Skeletal muscle cell (primary cell): Measurements from ENCODE around the gene GOT1.

ENCODE experiments used
- DNase-seq: peaks from one replicate; pipeline ENCODE4 v3.0.0-alpha.2; 2010; ENCODE audit warnings: low read depth
- H3K4me3 ChIP-seq: 2 replicates; pipeline ENCODE4 v1.5.1; 2011; ENCODE audit warnings: low read depth, mild to moderate bottlenecking, control low read depth, low read length, moderate library complexity

GOT1 gene

GRCh38 chr10:99406149-99406548, 24.3 kb downstream of the GOT1 start:
- H3K4me3 ChIP-seq: no peak overlapping the region
- no peak for DNase-seq

- no peak overlapping the region for H3K4me3 ChIP-seq
- DNase-seq: no peak
Measured at GRCh38 chr10:99403674-99404073, 26.8 kb downstream of the GOT1 start.

GRCh38 chr10:99399664-99400063, 30.8 kb downstream of the GOT1 start:
- H3K4me3 ChIP-seq: no peak overlapping the region
- no peak for DNase-seq

- peak; percentile 49 for DNase-seq
- no peak overlapping the region for H3K4me3 ChIP-seq
Measured at GRCh38 chr10:99396471-99396870, 34.0 kb downstream of the GOT1 start.

- H3K4me3 ChIP-seq: no peak overlapping the region
- peak; percentile 52 for DNase-seq
Measured at GRCh38 chr10:99395750-99396445, 34.5 kb downstream of the GOT1 start.

- no peak for DNase-seq
- no peak overlapping the region for H3K4me3 ChIP-seq
Measured at GRCh38 chr10:99394761-99395386, 35.5 kb downstream of the GOT1 start.

GRCh38 chr10:99394256-99394655, 36.2 kb downstream of the GOT1 start:
- no peak for DNase-seq
- no peak overlapping the region for H3K4me3 ChIP-seq

- no peak overlapping the region for H3K4me3 ChIP-seq
- no peak for DNase-seq
Measured at GRCh38 chr10:99393683-99394082, 36.7 kb downstream of the GOT1 start.

GRCh38 chr10:99393036-99393435, 37.4 kb downstream of the GOT1 start:
- H3K4me3 ChIP-seq: no peak overlapping the region
- DNase-seq: no peak

GRCh38 chr10:99391346-99391745, 39.1 kb downstream of the GOT1 start:
- H3K4me3 ChIP-seq: no peak overlapping the region
- DNase-seq: no peak

GRCh38 chr10:99389729-99390480, 40.5 kb downstream of the GOT1 start:
- no peak overlapping the region for H3K4me3 ChIP-seq
- DNase-seq: no peak

- no peak overlapping the region for H3K4me3 ChIP-seq
- DNase-seq: no peak
Measured at GRCh38 chr10:99387541-99387940, 42.9 kb downstream of the GOT1 start.

- no peak for DNase-seq
- no peak overlapping the region for H3K4me3 ChIP-seq
Measured at GRCh38 chr10:99387071-99387470, 43.4 kb downstream of the GOT1 start.

GRCh38 chr10:99382176-99382575, 48.2 kb downstream of the GOT1 start:
- no peak overlapping the region for H3K4me3 ChIP-seq
- no peak for DNase-seq

GRCh38 chr10:99375426-99375825, 55.0 kb downstream of the GOT1 start:
- H3K4me3 ChIP-seq: no peak overlapping the region
- DNase-seq: no peak

- DNase-seq: no peak
- H3K4me3 ChIP-seq: no peak overlapping the region
Measured at GRCh38 chr10:99374972-99375371, 55.5 kb downstream of the GOT1 start.

GRCh38 chr10:99374526-99374925, 55.9 kb downstream of the GOT1 start:
- H3K4me3 ChIP-seq: no peak overlapping the region
- DNase-seq: no peak

GRCh38 chr10:99372546-99373271, 57.7 kb downstream of the GOT1 start:
- peak; percentile 25 for DNase-seq
- H3K4me3 ChIP-seq: no peak overlapping the region

- no peak overlapping the region for H3K4me3 ChIP-seq
- DNase-seq: no peak
Measured at GRCh38 chr10:99370993-99371392, 59.4 kb downstream of the GOT1 start.

GRCh38 chr10:99369551-99369950, 60.9 kb downstream of the GOT1 start:
- H3K4me3 ChIP-seq: no peak overlapping the region
- no peak for DNase-seq
